NCI-H1105 (cell line): ENCODE data around the gene LPA.
"Not testable (repeated sequence)": the region's sequence is repeated elsewhere in the genome, so short reads cannot be mapped to it uniquely, and the experiment has no call there.

Source experiments
- DNase-seq: peaks from one replicate; lab custom pipeline; 2025; lab: John Stamatoyannopoulos, UW

LPA gene, protein sequence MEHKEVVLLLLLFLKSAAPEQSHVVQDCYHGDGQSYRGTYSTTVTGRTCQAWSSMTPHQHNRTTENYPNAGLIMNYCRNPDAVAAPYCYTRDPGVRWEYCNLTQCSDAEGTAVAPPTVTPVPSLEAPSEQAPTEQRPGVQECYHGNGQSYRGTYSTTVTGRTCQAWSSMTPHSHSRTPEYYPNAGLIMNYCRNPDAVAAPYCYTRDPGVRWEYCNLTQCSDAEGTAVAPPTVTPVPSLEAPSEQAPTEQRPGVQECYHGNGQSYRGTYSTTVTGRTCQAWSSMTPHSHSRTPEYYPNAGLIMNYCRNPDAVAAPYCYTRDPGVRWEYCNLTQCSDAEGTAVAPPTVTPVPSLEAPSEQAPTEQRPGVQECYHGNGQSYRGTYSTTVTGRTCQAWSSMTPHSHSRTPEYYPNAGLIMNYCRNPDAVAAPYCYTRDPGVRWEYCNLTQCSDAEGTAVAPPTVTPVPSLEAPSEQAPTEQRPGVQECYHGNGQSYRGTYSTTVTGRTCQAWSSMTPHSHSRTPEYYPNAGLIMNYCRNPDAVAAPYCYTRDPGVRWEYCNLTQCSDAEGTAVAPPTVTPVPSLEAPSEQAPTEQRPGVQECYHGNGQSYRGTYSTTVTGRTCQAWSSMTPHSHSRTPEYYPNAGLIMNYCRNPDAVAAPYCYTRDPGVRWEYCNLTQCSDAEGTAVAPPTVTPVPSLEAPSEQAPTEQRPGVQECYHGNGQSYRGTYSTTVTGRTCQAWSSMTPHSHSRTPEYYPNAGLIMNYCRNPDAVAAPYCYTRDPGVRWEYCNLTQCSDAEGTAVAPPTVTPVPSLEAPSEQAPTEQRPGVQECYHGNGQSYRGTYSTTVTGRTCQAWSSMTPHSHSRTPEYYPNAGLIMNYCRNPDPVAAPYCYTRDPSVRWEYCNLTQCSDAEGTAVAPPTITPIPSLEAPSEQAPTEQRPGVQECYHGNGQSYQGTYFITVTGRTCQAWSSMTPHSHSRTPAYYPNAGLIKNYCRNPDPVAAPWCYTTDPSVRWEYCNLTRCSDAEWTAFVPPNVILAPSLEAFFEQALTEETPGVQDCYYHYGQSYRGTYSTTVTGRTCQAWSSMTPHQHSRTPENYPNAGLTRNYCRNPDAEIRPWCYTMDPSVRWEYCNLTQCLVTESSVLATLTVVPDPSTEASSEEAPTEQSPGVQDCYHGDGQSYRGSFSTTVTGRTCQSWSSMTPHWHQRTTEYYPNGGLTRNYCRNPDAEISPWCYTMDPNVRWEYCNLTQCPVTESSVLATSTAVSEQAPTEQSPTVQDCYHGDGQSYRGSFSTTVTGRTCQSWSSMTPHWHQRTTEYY (N-terminal part only)

DNA sequence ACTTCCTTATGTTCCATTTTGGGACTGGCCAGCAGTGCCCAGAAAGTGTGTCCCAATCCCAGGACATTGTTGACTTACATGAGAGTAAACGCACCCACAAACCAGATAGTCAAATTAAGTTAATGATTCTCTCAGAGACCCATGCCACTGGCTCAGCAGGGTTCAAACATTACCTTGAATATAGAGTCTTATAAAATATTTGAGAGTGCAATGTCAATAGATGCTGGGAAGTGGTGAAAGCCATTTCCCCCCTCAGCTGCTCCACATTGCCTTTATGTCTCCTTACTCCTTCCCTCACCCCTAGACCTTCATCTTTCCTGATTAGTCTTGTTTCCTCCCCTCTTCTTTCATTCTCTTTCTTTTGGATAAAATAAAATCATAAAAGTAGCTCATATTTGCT lies at the start of gene LPA:
TSS of gene LPA (minus strand) at position 78 of the 400 bp plus-strand sequence. CDS start at position 17, 61 bp downstream.
- DNase-seq, result not testable (repeated sequence)

DNA sequence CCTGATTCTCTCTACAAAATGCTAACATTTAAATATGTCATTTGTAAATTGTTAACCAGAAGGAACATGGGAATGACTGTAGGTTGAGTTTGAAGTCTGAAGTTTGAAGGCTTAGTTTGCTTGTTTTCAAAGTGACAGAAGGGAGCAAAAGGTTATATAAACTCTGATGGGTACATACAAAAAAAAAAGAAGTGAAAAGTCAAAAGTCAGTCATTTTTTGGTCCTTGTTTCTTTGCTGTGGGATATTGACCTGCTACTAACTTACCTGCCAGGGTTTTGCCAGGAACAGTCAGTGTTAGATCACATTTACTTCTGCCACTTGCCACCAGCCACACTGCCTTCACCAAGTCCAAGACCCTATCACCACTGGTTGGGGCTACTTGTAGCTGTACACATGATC lies 44.9 kb upstream of the LPA start:
- DNase-seq, result not testable (repeated sequence)

DNA sequence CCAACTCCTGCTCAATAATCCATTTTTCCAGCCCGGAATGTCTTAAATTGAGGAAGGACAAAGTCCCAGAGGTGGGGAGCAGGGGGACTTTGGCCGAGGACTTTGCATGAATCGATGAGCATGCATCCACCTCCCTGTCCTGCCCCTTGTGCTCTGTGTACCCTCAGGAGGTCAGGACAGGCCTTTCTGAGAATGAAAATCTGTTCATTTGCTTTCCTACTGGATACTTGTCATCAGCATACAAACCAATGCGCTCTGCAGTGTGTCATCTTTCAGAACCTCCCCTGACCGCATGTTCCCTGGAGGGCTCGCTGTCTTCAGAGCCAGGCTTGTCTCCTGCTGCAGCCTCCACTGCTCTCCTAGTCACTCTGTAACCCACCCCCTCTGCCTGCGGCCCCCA lies 40.6 kb upstream of the LPA start:
- DNase-seq, result not testable (repeated sequence)

DNA sequence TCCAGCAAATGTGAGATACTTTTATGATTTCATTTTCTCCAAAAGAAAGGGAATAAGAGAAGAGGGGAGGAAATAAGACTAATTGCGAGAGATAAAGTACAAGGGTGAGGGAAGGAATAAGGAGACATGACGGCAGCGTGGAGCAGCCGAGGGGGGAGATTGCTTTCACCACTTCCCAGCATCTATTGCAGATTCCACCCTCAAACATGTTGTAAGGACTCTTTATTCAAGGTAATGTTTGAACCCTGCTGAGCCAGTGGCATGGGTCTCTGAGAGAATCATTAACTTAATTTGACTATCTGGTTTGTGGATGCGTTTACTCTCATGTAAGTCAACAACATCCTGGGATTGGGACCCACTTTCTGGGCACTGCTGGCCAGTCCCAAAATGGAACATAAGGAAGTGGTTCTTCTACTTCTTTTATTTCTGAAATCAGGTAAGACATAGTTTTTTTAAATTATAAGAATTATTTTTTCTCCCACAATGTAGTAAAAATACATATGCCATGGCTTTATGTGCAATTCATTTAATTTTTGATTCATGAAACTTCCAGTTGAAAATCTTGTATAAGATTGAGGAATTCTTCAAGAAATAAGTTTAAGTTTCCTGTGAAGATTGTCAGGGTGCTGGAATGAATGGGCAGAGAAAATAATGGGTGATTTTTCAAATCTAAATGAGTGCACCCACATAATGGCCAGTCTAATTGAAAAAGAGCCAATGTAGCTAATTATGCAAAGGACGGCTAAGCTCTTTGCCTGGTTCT lies 38.0 kb upstream of the LPA start, which contains the start of gene PLG:
TSS of gene PLG (plus strand) at position 327 of the 763 bp plus-strand sequence. CDS start at position 388, 61 bp downstream.
- DNase-seq, result not testable (repeated sequence)

DNA sequence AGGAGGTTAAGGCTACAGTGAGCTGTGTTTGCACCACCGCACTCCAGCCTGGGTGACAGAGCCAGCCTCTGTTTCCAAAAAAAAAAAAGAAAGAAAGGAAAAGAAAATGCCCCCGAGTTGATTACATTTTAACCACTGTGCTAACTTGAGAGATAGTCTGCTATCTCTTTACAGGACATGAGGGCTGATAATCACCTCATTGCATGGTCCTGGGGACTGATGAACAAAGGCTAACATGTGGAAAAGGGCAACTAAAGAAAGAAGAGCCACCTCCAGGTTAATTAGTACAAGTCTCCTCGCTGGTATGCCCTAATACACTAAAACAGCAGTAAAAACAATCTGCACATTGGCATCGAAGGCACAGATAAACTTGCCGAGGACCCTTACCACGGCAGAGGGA lies 33.8 kb upstream of the LPA start:
- DNase-seq, result no peak

DNA sequence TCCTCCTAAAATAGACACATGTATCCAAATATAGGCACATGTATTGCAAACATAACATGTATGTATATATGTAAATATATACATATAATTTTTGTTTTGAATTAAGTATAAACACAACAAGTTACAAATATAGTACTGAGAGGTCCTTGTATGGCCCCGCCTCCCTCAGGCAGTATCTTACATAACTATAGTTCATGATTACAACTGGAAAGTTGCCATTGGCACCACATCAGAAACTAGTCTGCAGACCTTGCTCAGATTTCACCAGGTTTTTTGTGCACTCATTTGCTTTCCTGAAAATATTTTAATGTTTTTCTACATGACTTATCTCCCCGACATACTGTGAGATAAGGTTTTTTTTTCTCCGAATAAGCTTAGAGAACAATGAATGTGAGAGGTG lies 32.8 kb upstream of the LPA start:
- DNase-seq, result not testable (repeated sequence)

DNA sequence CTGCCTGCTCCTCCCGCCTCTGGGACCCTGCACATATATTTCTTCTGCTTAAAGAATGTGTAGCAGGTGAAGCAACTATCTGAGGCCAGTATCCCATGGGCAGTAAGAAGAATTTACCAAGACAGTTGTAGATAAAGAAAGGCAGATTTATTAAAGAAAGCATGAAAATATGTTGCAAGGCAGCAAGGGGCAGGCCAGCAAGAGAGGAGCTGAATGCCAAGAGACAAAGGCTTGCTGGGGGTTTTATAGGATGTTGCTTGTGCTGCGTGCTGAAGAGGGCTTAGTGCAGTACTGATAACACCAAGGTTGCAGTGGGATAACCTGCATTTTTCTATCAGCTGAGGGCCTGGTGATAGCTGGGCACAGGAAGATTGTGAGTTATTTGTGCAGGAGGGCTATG lies 31.5 kb upstream of the LPA start:
- not testable (repeated sequence) for DNase-seq

DNA sequence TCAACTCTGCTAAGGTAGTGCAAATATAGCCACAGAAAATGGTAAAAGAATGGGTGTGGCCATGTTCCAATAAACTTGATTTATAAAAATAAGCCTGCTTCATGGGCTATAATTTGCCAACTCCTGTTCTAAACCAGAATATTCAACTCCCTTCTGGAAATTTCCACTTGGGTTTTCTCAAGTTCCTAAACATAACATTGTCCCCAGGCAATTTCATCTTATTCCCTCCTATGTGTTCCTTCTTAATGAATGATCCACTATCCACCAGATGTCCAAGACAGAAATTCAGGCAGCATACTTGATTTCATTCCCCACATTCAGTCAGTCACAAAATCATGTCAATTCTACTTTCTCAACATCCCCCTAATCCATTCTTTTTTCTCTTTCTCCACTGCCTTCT lies 30.9 kb upstream of the LPA start:
- DNase-seq, result not testable (repeated sequence)

DNA sequence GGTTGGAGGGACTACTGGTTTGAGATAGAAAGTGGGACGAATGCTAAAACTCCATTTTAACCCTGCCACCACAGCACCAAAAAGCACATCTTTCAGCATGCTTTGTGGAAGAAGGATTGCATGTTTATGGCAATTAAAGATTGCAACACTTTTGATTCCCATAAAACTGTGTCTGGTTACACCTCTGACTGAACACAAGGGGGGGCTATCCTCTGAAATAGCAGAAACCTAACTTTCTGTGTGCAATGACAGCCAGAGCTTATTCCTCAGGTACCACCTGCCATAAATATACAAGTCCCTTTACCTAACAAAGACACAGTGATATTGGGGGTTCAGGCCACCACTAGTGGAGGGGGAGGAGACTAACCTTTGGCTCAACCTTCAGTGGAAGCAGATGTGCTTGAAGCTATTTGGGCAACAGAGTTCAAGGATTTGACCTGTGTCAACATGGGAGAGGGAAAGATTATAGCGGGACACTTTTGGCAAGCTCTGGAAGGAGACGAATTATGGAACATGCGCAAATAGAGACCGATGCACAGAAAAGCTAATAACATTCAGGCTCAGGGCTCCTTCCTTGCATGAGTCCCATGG lies 28.4 kb upstream of the LPA start:
- no peak for DNase-seq

DNA sequence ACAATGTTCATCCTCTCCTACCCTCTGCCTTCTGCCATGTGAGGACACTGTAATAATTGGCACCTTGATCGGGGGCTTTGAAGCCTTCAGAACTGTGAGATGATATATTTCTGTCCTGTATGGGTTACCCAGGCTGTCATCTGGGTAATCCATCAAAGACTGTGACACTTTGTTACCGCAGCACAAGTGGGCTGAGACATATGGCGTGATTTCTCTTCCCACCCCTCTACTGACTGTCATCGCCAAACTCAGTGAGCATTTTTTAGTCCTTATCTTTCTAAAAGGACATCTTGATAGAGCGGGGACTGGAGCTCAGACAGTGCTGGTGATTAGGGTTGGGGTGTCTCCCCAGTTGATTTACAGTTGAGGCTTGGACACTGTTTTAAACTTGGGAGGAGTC lies 27.5 kb upstream of the LPA start:
- no peak for DNase-seq

DNA sequence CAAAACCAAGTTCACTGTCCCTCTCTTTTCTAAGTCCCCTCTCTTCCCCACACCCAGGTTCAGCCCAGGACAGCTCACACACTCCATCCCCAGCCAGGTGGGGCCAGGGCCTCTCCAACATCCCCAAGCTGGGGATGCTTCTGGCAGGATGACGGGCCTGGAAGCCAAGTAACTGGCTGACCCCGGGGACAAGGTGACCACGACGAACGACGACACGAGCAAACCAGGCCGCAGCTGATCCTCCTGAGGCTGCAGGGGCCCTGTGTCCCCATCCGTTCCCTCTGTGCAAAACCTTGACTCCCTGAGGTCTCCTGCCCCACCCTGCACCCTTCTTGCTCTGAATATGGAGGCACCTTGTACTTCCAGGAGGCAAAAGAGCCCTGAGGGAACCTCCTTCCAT lies 26.4 kb upstream of the LPA start:
- DNase-seq, result no peak

DNA sequence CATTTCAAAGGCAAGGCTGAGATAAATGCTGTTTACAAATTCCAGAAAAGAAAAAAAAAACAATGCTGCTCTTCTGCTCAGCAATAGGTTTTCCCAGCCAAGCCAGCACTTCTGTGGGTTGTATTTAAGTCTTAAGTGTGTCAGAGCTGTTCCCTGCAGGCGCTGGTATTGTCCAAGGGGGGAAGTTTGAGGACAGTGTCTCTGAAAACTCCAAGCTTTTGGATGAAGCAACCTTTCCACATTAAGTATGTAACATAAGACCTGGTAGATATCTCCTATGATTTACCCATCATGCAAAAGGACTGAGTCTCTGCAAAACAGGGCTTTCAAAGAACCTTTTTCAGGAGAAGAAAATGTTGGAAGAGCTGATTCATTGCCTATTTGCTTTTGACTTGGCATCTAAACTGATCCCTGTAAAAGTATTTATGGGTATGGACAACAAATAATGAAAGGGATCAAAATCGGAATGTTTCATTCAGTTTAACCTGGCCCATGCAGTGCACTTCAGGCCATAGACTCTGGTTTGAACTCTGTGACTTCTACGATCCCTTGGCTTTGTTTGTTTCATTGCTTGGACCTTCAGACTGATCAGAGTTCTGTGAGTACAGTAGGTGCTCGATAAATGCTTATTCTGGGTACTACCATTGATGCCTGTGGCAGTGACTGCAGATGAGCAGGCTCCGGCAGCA lies 21.8 kb upstream of the LPA start:
- no peak for DNase-seq

DNA sequence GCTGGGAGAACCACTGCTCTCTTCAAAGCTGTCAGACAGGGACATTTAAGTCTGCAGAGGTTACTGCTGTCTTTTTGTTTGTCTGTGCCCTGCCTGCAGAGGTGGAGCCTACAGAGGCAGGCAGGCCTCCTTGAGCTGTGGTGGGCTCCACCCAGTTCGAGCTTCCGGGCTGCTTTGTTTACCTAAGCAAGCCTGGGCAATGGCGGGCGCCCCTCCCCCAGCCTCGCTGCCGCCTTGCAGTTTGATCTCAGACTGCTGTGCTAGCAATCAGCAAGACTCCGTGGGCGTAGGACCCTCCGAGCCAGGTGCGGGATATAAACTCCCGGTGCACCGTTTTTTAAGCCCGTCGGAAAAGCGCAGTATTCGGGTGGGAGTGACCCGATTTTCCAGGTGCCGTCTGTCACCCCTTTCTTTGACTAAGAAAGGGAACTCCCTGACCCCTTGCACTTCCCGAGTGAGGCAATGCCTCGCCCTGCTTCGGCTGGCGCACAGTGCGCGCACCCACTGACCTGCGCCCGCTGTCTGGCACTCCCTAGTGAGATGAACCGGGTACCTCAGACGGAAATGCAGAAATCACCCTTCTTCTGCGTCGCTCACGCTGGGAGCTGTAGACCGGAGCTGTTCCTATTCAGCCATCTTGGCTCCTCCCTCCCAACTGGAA lies 21.2 kb upstream of the LPA start:
- peak; percentile 23 for DNase-seq

DNA sequence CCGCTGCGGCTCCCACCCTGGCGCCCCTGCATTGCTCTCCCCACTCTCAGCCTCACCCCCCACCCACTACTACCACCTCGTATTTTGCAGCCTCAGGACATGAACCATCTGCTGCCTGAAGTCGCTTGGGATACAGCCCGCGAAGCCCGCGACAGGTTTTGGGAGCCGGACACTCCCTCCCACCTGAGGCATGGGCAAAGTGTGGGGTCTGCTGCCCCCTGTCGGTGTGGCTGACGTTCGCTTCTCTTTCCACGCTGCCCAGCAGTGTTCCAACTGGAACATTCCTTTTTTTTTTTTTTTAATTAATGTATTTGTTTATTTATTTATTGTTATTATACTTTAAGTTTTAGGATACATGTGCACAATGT lies 15.3 kb upstream of the LPA start:
- DNase-seq, result no peak

DNA sequence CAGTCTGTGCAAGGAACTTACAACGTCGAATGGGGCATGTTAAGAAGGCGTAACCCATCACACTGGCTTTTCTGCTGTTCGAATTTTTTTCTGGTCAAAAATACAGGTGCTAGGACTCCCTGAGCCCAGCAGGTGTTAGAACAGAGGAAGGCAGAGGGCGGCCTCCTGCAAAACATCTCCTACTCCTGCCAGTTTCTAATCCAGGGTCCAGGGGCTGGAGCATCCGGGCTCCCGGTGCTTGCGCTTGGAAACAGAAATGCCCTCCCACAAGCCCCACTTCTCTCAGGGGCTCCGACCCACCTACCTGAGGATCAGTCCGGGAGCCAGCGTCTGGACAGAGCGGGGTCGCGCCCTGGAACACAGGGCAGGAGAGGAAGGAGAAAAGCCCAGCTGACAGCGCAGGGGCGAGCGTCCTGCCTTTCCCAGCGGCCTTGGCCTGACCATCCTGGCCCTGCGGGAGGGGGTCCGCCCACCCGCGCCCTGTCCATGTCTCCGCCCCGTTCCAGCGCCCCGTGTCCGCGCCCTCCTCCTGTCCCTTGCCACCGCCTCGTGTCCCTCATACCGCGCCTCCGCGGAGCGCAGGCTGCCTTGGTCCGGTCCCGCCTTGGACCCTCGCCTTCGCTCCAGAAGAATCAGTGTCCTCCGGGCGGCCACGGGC lies 14.8 kb upstream of the LPA start:
- no peak for DNase-seq

DNA sequence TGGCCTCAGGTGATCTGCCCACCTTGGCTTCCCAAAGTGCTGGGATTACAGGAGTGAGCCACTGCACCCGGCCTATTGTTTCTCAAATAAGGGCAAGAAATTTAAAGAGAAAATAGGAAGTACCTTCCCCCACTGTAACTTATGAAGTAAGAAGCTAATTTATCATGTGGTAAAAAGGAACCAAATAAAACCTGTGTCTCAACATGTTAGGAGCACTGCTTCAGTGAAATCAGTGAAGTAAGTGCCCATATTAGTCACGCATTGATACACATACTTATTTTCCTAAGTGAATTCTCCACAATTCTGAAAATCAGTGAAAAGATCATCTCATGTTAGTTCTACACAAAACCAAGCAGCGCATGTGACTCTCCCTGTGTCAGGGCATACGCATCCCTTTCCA lies 14.2 kb upstream of the LPA start:
- DNase-seq, result no peak

DNA sequence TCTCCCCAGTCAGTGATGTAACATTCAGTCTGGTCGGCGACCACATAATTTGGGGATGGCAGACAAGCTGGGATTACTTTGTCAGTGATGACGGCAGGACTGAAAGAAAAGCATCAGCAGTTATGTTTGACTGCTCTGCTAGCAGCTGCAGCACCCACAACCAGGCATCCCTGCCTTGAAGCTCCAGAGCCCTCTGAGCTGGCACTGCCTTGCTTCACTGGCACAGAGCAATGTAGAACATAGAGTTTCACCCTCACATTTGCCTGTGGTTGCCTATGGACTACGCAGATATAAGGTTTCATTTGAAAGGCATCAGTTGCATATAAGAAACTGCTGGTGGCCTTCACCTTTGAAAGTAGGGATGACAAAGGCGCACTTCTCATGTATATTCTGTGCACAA lies 12.3 kb upstream of the LPA start:
- DNase-seq, result not testable (repeated sequence)

DNA sequence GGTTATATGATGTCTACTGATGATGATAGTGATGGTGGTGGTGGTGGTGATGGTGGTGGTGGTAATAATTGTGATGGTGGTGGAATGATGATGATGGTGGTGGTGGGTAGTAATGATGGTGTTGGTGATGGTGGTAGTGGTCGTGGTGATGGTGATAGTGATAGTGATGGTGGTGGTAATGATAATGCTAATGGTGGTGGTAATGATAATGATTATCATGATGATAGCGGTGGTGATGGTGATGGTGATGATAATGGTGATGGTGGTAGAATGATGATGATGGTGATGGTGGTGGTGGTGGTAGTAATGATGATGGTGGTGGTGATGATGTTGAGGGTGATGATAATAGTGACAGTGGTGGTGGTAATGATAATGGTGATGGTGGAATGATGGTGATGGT lies 4.5 kb upstream of the LPA start:
- DNase-seq, result no peak
